Measurements from ENCODE around the gene MANSC1.

MANSC1 gene

DNA sequence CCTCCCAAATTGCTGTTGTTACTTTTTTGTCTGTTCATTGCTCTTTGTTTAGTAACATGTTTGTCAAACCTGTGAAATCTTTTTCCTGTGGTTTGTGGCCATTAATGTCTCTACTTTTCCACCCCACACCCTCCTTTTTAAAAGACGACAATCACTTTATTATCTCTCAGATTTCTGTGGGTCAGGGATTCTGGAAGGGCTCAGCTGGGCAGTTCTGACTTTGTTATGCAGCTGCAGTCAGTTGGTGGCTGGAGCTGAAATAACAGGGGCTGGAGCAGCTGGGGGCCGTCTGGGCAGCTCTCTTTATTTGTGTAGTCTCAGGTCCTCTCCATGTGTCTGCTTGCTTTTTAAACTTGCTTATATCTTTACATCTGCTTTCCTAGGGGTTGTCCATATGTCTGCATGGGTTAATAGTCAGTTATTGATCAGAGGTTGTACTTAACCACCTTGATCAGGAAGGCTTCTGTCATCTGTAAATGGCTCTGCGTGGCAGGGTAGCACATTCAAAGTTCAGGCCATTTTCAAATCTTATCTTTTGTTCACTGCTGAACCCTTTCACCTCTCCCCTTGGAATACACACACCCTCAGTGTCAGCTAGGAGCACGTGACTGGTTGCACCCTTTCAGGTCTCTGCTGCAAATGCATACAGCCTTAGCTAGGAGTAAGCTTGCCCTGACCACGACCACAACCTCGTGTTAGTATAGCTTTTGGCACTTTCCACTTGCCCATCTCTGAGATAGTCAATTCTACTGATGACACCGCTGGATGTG is 34.7 kb upstream of the MANSC1 start:
- Histone ChIP-seq H3K27ac (ENCODE audit: low read length) (no peak overlapping the region), H3K9me3 (ENCODE audit: insufficient read depth, low read length) (no peaks in the 10 kb centered on the region), H3K27me3 (ENCODE audit: low read depth, low read length) (no peaks in the 10 kb centered on the region), H3K79me2 (ENCODE audit: low read length) (no peaks in the 10 kb centered on the region), H3K4me2 (ENCODE audit: low read length) (no peak overlapping the region), H3K4me3 (ENCODE audit: low read length) (no peak overlapping the region), H3K4me1 (ENCODE audit: low read length) (no peaks in the 10 kb centered on the region), H3K9ac (ENCODE audit: low read length) (no peak overlapping the region), H3K36me3 (replicated peaks; ENCODE audit: low read depth, low read length) (no peaks in the 10 kb centered on the region), H2AFZ (ENCODE audit: low read depth, low read length) (no peak overlapping the region), H4K20me1 (ENCODE audit: insufficient read depth, low read length) (no peaks in the 10 kb centered on the region)
- no peak for TF ChIP-seq EZH2phosphoT487 (IDR thresholded peaks at IDR 0.05; ENCODE audit: low read depth)
- TF ChIP-seq, protein P1, sequence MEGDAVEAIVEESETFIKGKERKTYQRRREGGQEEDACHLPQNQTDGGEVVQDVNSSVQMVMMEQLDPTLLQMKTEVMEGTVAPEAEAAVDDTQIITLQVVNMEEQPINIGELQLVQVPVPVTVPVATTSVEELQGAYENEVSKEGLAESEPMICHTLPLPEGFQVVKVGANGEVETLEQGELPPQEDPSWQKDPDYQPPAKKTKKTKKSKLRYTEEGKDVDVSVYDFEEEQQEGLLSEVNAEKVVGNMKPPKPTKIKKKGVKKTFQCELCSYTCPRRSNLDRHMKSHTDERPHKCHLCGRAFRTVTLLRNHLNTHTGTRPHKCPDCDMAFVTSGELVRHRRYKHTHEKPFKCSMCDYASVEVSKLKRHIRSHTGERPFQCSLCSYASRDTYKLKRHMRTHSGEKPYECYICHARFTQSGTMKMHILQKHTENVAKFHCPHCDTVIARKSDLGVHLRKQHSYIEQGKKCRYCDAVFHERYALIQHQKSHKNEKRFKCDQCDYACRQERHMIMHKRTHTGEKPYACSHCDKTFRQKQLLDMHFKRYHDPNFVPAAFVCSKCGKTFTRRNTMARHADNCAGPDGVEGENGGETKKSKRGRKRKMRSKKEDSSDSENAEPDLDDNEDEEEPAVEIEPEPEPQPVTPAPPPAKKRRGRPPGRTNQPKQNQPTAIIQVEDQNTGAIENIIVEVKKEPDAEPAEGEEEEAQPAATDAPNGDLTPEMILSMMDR (IDR thresholded peaks at IDR 0.05; ENCODE audit: low read depth, low read length) = no peak

DNA sequence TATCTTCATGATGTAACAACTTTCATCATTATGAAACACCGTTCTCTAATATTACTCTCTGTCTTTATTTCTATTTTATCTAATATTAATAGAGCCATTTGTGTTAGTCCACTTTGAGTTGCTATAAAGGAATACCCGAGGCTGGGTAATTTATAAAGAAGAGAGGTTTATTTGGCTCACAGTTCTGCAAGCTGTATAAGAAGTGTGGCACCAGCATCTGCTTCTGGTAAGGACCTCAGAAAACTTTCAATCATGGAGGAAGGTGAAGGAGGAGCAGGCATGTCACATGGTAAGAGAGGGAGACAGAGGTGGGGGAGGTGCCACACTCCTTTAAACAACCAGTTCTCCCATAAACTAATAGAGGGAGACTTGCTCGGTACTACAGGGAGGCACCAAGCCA is 31.9 kb upstream of the MANSC1 start:
- no peaks in the 10 kb centered on the region for H3K9me3 ChIP-seq (ENCODE audit: insufficient read depth, low read length)
- no peak overlapping the region for H2AFZ ChIP-seq (ENCODE audit: low read depth, low read length)
- H3K4me1 ChIP-seq (ENCODE audit: low read length) = no peaks in the 10 kb centered on the region
- H3K4me3 ChIP-seq (ENCODE audit: low read length) = no peak overlapping the region
- no peak overlapping the region for H3K27ac ChIP-seq (ENCODE audit: low read length)
- H3K27me3 ChIP-seq (ENCODE audit: low read depth, low read length) = no peaks in the 10 kb centered on the region
- TF ChIP-seq, protein P1 (IDR thresholded peaks at IDR 0.05; ENCODE audit: low read depth, low read length) = no peak
- no peak for TF ChIP-seq EZH2phosphoT487 (IDR thresholded peaks at IDR 0.05; ENCODE audit: low read depth)
- no peaks in the 10 kb centered on the region for H3K79me2 ChIP-seq (ENCODE audit: low read length)
- no peak overlapping the region for H3K9ac ChIP-seq (ENCODE audit: low read length)
- H4K20me1 ChIP-seq (ENCODE audit: insufficient read depth, low read length) = no peaks in the 10 kb centered on the region
- no peak overlapping the region for H3K4me2 ChIP-seq (ENCODE audit: low read length)
- no peaks in the 10 kb centered on the region for H3K36me3 ChIP-seq (replicated peaks; ENCODE audit: low read depth, low read length)

DNA sequence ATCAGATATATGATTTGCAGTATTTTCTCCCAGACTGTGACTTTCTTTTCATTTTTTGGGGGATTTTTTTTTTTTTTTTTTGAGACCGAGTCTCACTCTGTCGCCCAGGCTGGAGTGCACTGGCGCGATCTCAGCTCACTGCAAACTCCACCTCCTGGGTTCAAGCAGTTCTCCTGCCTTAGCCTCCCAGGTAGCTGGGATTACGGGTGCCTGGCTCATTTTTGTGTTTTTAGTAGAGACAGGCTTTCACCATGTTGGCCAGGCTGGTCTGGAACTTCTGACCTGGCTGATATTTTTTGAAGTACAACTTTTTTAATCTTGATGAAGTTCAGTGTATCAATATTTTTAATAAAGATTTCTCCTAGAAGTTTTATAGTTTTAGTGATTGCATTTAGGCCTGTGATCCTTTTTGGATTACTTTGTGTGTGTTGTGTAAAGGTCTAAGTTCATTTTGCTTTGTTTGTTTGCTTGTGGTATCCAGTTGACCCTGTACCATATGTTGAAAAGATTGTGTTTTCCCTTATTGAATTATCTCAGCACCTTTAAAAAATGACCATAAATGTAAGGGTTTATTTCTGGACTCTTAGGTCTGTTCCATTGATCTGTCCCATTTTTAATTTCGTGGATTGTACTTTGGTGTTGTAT is 31.0 kb upstream of the MANSC1 start:
- Histone ChIP-seq H3K36me3 (replicated peaks; ENCODE audit: low read depth, low read length) (no peaks in the 10 kb centered on the region), H3K4me1 (ENCODE audit: low read length) (no peaks in the 10 kb centered on the region), H3K27ac (ENCODE audit: low read length) (no peak overlapping the region), H3K9ac (ENCODE audit: low read length) (no peak overlapping the region), H3K4me2 (ENCODE audit: low read length) (no peak overlapping the region), H4K20me1 (ENCODE audit: insufficient read depth, low read length) (no peaks in the 10 kb centered on the region), H3K9me3 (ENCODE audit: insufficient read depth, low read length) (no peaks in the 10 kb centered on the region), H3K4me3 (ENCODE audit: low read length) (no peak overlapping the region), H2AFZ (ENCODE audit: low read depth, low read length) (no peak overlapping the region), H3K79me2 (ENCODE audit: low read length) (no peaks in the 10 kb centered on the region), H3K27me3 (ENCODE audit: low read depth, low read length) (no peaks in the 10 kb centered on the region)
- TF ChIP-seq EZH2phosphoT487 (IDR thresholded peaks at IDR 0.05; ENCODE audit: low read depth) = no peak
- TF ChIP-seq, protein P1 (IDR thresholded peaks at IDR 0.05; ENCODE audit: low read depth, low read length) = no peak

DNA sequence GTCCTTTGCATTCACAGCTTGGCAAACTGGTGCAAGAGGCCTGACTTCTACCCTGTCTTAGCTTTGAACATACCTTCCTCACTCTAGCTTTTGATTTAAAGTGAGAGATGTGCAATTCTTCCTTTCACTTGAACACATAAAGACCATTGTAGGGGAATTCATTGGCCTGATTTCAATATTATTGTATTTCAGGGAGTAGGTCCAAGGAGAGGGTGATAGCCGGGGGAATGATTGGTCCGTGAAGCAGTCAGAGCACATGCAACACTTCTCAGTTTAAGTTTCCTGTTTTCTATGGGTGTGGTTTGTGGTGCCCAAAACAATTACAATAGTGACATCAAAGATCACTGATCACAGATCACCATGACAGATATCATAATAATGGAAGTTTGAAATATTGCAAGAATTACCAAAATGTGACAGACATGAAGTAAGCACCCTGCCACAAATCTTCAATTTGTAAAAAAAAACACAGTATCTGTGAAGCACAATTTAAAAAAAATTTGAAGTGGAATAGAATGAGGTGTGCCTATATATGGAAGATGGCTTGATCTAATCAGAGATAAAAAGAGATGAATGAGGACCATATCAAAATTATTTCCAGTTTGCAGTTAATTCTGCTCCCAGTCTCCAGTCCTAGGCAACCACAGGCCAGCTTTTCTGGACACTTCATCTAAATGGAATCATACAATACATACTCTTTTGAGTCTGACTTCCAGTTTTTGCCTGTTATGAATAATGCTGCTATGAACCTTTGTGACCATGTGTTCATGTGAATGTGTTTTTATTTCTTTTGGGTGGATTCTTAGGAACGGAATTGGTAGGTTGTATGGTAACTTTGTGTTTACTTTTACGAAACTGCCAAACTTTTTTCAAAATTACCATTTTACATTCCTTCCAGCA is 30.0 kb upstream of the MANSC1 start:
- Histone ChIP-seq H3K4me1 (ENCODE audit: low read length) (no peaks in the 10 kb centered on the region), H3K27ac (ENCODE audit: low read length) (no peak overlapping the region), H3K79me2 (ENCODE audit: low read length) (no peaks in the 10 kb centered on the region), H3K27me3 (ENCODE audit: low read depth, low read length) (no peaks in the 10 kb centered on the region), H2AFZ (ENCODE audit: low read depth, low read length) (no peak overlapping the region), H3K36me3 (replicated peaks; ENCODE audit: low read depth, low read length) (no peaks in the 10 kb centered on the region), H4K20me1 (ENCODE audit: insufficient read depth, low read length) (no peaks in the 10 kb centered on the region), H3K9ac (ENCODE audit: low read length) (no peak overlapping the region), H3K9me3 (ENCODE audit: insufficient read depth, low read length) (no peaks in the 10 kb centered on the region), H3K4me3 (ENCODE audit: low read length) (no peak overlapping the region), H3K4me2 (ENCODE audit: low read length) (no peak overlapping the region)
- TF ChIP-seq EZH2phosphoT487 (IDR thresholded peaks at IDR 0.05; ENCODE audit: low read depth) = no peak
- TF ChIP-seq, protein P1 (IDR thresholded peaks at IDR 0.05; ENCODE audit: low read depth, low read length) = no peak

Measured in OCI-LY3 (cell line).